LNCaP clone FGC (cell line): ENCODE results near the gene ICAM5.

ENCODE experiments used
- DNase-seq: peaks from one replicate; pipeline ENCODE4 v3.0.0-alpha.2; 2011; ENCODE audit warnings: low read depth
- H3K4me3 ChIP-seq: 2 replicates; pipeline ENCODE4 v1.5.1; 2011; ENCODE audit warnings: mild to moderate bottlenecking, low read depth, low read length, control low read depth
- CTCF ChIP-seq: IDR thresholded peaks from 2 replicates; pipeline ENCODE4 v1.5.1; 2012; ENCODE audit warnings: mild to moderate bottlenecking; ENCODE audit not compliant: control insufficient read depth, insufficient read depth; ENCODE audit errors: extremely low read depth

The ICAM5 gene

GRCh38 chr19:10289167-10289835, 451 bp upstream of the ICAM5 start:
- no peak for DNase-seq
- TF ChIP-seq CTCF, result no peak
- peak overlapping the region; percentile 37 for H3K4me3 ChIP-seq

DNA sequence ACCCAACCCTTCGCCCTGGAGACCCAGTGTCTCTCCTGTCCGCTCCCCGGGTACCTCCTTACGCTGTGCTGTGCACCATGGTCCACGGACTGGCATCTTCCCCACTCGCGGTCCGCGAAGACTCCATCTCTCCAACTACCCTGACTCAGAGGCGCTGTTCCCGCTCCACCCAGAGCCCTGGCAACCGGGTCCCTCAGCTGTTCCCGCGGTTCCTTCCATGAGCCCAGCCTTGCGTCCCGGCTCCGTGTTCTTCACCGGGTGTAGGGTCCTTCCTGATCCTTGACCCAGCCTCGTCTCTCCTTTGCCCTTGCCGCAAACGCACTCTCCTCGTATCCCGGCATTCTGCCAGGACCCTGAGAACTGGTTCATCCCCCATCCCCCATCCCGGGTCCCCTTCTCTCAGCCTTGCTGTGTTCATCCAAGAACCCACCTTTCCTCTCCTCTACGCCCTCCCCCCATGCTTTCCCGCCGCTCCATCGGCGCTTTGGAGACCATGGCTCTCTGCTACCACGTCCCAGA, 664 bp downstream of the ICAM5 start:
- TF ChIP-seq CTCF, result no peak
- peak overlapping the region; percentile 46; the same call in 1 of the 2 replicates for H3K4me3 ChIP-seq
- no peak for DNase-seq

DNA sequence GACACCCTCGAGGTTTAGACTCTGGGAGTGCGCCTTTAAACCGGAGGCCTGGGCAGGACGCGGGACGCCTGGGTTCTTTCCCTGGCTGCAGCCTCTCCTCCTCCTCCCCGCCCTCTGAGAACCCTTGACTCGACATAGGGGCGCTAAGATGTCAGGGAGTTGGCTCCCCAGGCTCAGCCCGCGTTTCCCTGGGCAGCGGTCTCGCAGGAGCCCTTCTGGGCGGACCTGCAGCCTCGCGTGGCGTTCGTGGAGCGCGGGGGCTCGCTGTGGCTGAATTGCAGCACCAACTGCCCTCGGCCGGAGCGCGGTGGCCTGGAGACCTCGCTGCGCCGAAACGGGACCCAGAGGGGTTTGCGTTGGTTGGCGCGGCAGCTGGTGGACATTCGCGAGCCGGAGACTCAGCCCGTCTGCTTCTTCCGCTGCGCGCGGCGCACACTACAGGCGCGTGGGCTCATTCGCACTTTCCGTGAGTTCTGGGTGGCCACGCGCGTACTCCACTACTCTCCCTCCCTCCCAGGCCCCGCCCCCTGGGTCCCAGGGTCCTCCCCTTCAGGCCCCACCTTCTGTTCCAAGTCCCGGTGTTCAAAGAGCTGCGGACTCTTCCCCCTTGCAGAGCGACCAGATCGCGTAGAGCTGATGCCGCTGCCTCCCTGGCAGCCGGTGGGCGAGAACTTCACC, 1.3 kb downstream of the ICAM5 start:
- TF ChIP-seq CTCF, result no peak
- no peak for DNase-seq
- peak overlapping the region; percentile 46 for H3K4me3 ChIP-seq

DNA sequence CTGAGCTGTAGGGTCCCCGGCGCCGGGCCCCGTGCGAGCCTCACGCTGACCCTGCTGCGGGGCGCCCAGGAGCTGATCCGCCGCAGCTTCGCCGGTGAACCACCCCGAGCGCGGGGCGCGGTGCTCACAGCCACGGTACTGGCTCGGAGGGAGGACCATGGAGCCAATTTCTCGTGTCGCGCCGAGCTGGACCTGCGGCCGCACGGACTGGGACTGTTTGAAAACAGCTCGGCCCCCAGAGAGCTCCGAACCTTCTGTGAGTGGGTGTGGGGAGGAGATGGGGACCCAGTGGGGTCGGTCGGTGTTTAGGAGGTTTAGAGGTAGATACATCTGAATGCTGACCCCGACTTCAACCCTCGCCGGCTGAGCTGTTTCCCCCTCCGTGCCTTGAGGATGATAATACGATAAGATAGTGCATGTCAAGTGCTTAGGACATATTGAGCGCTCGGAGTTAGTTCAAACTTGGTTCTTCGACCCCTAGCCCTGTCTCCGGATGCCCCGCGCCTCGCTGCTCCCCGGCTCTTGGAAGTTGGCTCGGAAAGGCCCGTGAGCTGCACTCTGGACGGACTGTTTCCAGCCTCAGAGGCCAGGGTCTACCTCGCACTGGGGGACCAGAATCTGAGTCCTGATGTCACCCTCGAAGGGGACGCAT, 1.9 kb downstream of the ICAM5 start:
- peak overlapping the region; percentile 46 for H3K4me3 ChIP-seq
- TF ChIP-seq CTCF, result no peak
- no peak for DNase-seq

- no peak for DNase-seq
- no peak for TF ChIP-seq CTCF
- H3K4me3 ChIP-seq, result peak overlapping the region; percentile 46
These were observed 2.5 kb downstream of the ICAM5 start for GRCh38 chr19:10292206-10292788.

DNA sequence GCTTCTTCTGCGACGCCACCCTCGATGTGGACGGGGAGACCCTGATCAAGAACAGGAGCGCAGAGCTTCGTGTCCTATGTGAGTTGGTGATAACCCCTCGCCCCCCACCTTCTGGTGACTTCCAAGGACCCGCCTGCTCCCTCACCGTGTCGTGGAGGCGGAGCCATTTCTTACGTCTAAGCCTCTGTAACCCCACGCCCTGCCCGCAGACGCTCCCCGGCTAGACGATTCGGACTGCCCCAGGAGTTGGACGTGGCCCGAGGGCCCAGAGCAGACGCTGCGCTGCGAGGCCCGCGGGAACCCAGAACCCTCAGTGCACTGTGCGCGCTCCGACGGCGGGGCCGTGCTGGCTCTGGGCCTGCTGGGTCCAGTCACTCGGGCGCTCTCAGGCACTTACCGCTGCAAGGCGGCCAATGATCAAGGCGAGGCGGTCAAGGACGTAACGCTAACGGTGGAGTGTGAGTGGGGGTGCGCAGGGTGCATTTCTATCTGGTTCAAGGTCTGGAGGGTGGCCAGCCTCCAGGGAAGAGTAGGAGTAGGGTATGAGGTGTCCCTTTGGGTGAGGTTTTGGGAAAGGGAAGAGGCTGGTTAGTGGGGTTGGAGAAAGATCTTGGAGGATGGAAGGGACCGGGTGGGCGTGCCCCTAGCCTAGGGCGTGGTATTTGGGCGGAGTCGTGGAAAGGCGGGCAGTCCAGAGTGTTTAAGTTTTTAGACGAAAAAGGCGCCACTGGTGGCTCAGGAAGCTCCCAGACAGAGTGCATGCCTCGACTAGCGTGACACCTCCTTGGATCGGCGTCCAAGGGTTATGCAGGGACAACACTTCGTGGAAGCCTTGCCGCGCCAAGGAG, 3.3 kb downstream of the ICAM5 start:
- DNase-seq, result no peak
- no peak for TF ChIP-seq CTCF
- peak overlapping the region; percentile 46; the same call in 1 of the 2 replicates for H3K4me3 ChIP-seq
